HepG2 (cell line): Measurements from ENCODE around the gene MYO9A. TPM values are rescaled to one million over a fixed set of nuclear protein-coding genes. Genes with fewer than 3 reads are reported as not detected.

Source experiments
- ATAC-seq: fragments of 200-7000 bp; cut with Tn5 transposase; 3 replicates; pipeline ENCODE4 v1.9.1; 2020; ENCODE audit warnings: mild to moderate bottlenecking, moderate library complexity
- BruUV-seq: library from RNA; stranded (reverse); fragments of 400-500 nt; replicated peaks from 2 replicates; lab custom pipeline; 2021; lab: Mats Ljungman, UMichigan
- CTCF ChIA-PET: fragments of 300-600 bp; formaldehyde crosslinking; extraction: SDS; loops from one replicate; lab custom pipeline; 2021; ENCODE audit warnings: low total read pairs, inconsistent platforms, low intra/inter-chr PET ratio; lab: Yijun Ruan, JAX
- POLR2A ChIA-PET: fragments of 350-600 bp; sonication (Branson Sonifier 250); formaldehyde crosslinking; loops from one replicate; lab custom pipeline; 2020; ENCODE audit warnings: antibody characterized with exemption, inconsistent platforms; lab: Yijun Ruan, JAX
- DNase-seq: peaks from one replicate; pipeline ENCODE4 v3.0.0-alpha.2; 2015; ENCODE audit warnings: low spot score
- FAIRE-seq: peaks from 3 replicates; lab custom pipeline; 2011; peaks lifted over from hg19 to GRCh38; lab: Jason Lieb, UNC
- H2AFZ ChIP-seq: one replicate; pipeline ENCODE4 v1.6.1; 2011; ENCODE audit warnings: low read length, inconsistent platforms
- H3K27ac ChIP-seq: fragments of 300-600 bp; 3 replicates; pipeline ENCODE4 v1.8.0; 2011; ENCODE audit warnings: mixed run types, mild to moderate bottlenecking, mixed read lengths, low read length, inconsistent platforms; ENCODE audit not compliant: insufficient read depth; ENCODE audit errors: extremely low read length
- H3K27me3 ChIP-seq, 2 experiments: fragments of 200-600 bp in 1 of 2; 2 replicates in 1 of 2; 3 replicates in 1 of 2; pipeline versions ENCODE4 v1.6.0 to v1.8.0; 2011; ENCODE audit warnings: low read length in 2 of 2, mild to moderate bottlenecking in 2 of 2, moderate library complexity in 2 of 2, inconsistent platforms in 1 of 2; ENCODE audit not compliant: insufficient read depth in 2 of 2, control insufficient read depth in 1 of 2
- H3K36me3 ChIP-seq, 2 experiments: fragments of 200-600 bp in 1 of 2; replicated peaks in 1 of 2; 2 replicates in 1 of 2; 3 replicates in 1 of 2; pipeline versions ENCODE4 v1.5.1 to v1.8.0; 2011; ENCODE audit warnings: low read length in 2 of 2, inconsistent platforms in 1 of 2; ENCODE audit not compliant: insufficient read depth in 2 of 2, control insufficient read depth in 1 of 2
- H3K4me1 ChIP-seq: 2 replicates; pipeline ENCODE4 v1.5.1; 2012; ENCODE audit warnings: low read length, inconsistent platforms; ENCODE audit not compliant: insufficient read depth
- H3K4me2 ChIP-seq: 2 replicates; pipeline ENCODE4 v1.6.0; 2011; ENCODE audit warnings: low read depth, low read length, inconsistent platforms
- H3K4me3 ChIP-seq, 3 experiments: fragments of 200-600 bp in 1 of 3; sonication (generic), shearing (Covaris generic) in 1 of 3; replicated peaks in 1 of 3; 2 replicates each; pipeline ENCODE4 v1.5.1; 2011 to 2016; ENCODE audit warnings: low read length in 3 of 3, inconsistent platforms in 2 of 3, low read depth in 2 of 3, mild to moderate bottlenecking in 2 of 3, control low read depth in 1 of 3, mixed read lengths in 1 of 3; ENCODE audit not compliant: insufficient read depth in 1 of 3
- H3K79me2 ChIP-seq: one replicate; pipeline ENCODE4 v1.6.1; 2011; ENCODE audit warnings: low read length, inconsistent platforms; ENCODE audit not compliant: insufficient read depth
- H3K9ac ChIP-seq: 2 replicates; pipeline ENCODE4 v1.6.0; 2011; ENCODE audit warnings: mild to moderate bottlenecking, low read depth, low read length, inconsistent platforms; ENCODE audit not compliant: insufficient read depth
- H3K9me3 ChIP-seq: 2 replicates; pipeline ENCODE4 v1.5.1; 2012; ENCODE audit warnings: mild to moderate bottlenecking, low read length
- H4K20me1 ChIP-seq: 2 replicates; pipeline ENCODE4 v1.6.0; 2011; ENCODE audit warnings: inconsistent platforms, mild to moderate bottlenecking, low read length, moderate library complexity; ENCODE audit not compliant: insufficient read depth
- CCAR2 ChIP-seq: fragments of 200-400 bp; formaldehyde crosslinking; optimal IDR thresholded peaks from 2 replicates; pipeline ENCODE3; 2018; ENCODE audit warnings: low read depth, mild to moderate bottlenecking, low read length, moderate library complexity
- HDAC6 ChIP-seq: fragments of 200-600 bp; sonication (generic); IDR thresholded peaks from 2 replicates; pipeline ENCODE4 v1.7.0; 2017; ENCODE audit warnings: mild to moderate bottlenecking, antibody characterized with exemption, low read length, low read depth
- HNRNPK ChIP-seq: fragments of 200-400 bp; formaldehyde crosslinking; IDR thresholded peaks from 2 replicates; pipeline ENCODE4 v1.6.1; 2018; ENCODE audit warnings: low read length, low read depth, moderate library complexity, mild to moderate bottlenecking; ENCODE audit not compliant: poor library complexity, severe bottlenecking
- HOXD1 ChIP-seq: sonication (generic); formaldehyde crosslinking; IDR thresholded peaks from 2 replicates; pipeline ENCODE4 v1.5.0; 2020; ENCODE audit warnings: missing genetic modification reagents
- KDM1A ChIP-seq: IDR thresholded peaks from 2 replicates; pipeline ENCODE4 v1.6.1; 2016; ENCODE audit warnings: missing compliant biosample characterization
- NAIF1 ChIP-seq: sonication (generic); formaldehyde crosslinking; IDR thresholded peaks from 2 replicates; pipeline ENCODE4 v1.5.0; 2020; ENCODE audit warnings: mild to moderate bottlenecking, missing genetic modification reagents, borderline replicate concordance
- NFE2 ChIP-seq: sonication (generic); formaldehyde crosslinking; IDR thresholded peaks from 2 replicates; pipeline ENCODE4 v1.4.0; 2020; ENCODE audit warnings: missing genetic modification reagents
- POLR2AphosphoS2 ChIP-seq: IDR thresholded peaks from 2 replicates; pipeline ENCODE4 v1.6.1; 2011; ENCODE audit warnings: low read depth, low read length, improper control_type of control experiment
- ZNF335 ChIP-seq: sonication (generic); formaldehyde crosslinking; IDR thresholded peaks from 2 replicates; pipeline ENCODE4 v1.4.0; 2020; ENCODE audit warnings: missing genetic modification reagents
- ZNF589 ChIP-seq: sonication (generic); formaldehyde crosslinking; conservative IDR thresholded peaks from 2 replicates; pipeline ENCODE4 v1.8.0; 2022; ENCODE audit warnings: mild to moderate bottlenecking, moderate library complexity, missing genetic modification reagents
- ZNF790 ChIP-seq: sonication (generic); formaldehyde crosslinking; IDR thresholded peaks from 2 replicates; pipeline ENCODE4 v1.8.0; 2022; ENCODE audit warnings: missing genetic modification reagents, mild to moderate bottlenecking, borderline replicate concordance
- WGBS: methylation state at CpG from one replicate; pipeline ENCODE4 v1.1.6; 2017; ENCODE audit warnings: low lambda C conversion rate; 5-methylcytosine and 5-hydroxymethylcytosine counted together
- in situ Hi-C: cut with HindIII; loops from 2 replicates; pipeline ENCODE4 v1.10.0; 2017; ENCODE audit warnings: low pct_unique_long_range_greater_than_20kb; ENCODE audit not compliant: extremely low pct_ligation_motif_present
- intact Hi-C: fragments of 100-400 bp; cut with micrococcal nuclease; formaldehyde crosslinking; loops from one replicate; pipeline ENCODE4 v1.10.0; 2022; ENCODE audit not compliant: unreplicated experiment
- polyA plus RNA-seq, 8 experiments: library from polyadenylated mRNA; depleted of rRNA in 3 of 8; stranded (reverse) in 7 of 8; unstranded in 1 of 8; fragments of >200 nt; fragmentation: Illumina TruSeq in 4 of 8; extraction: Trizol in 4 of 8; gene quantifications; 2 replicates each; pipeline versions ENCODE4 v1.2.1 to v1.2.3, GENCODE V29; 2011 to 2016; ENCODE audit warnings: low read depth in 4 of 8, missing spikeins in 1 of 8, mixed read lengths in 1 of 8; ENCODE audit not compliant: insufficient read depth in 1 of 8
- total RNA-seq, 5 experiments: library from RNA; depleted of rRNA; stranded (reverse); fragments of >200 nt; fragmentation: Illumina TruSeq; extraction: Trizol; gene quantifications; 2 replicates each; pipeline ENCODE4 v1.2.3, GENCODE V29; 2016; ENCODE audit warnings: low read depth in 1 of 5
- TF ChIP-seq, protein P1 (sequence below): sonication (generic); formaldehyde crosslinking; IDR thresholded peaks from 2 replicates; pipeline ENCODE4 v1.5.0; 2020; ENCODE audit warnings: missing genetic modification reagents
- TF ChIP-seq, protein P2 (sequence below): sonication (generic); formaldehyde crosslinking; IDR thresholded peaks from 2 replicates; pipeline ENCODE4 v1.4.0; 2020; ENCODE audit warnings: missing genetic modification reagents
- TF ChIP-seq, protein P3 (sequence below): sonication (generic); formaldehyde crosslinking; IDR thresholded peaks from 2 replicates; pipeline ENCODE4 v1.4.0; 2020; ENCODE audit warnings: mild to moderate bottlenecking, missing genetic modification reagents

Gene MYO9A
- total and polyA plus RNA-seq, 2 of the 13 experiments (the other 11 are each of a cell fraction or from before 2014, with no cell fraction given) = 4.8 to 15.3 TPM

DNA sequence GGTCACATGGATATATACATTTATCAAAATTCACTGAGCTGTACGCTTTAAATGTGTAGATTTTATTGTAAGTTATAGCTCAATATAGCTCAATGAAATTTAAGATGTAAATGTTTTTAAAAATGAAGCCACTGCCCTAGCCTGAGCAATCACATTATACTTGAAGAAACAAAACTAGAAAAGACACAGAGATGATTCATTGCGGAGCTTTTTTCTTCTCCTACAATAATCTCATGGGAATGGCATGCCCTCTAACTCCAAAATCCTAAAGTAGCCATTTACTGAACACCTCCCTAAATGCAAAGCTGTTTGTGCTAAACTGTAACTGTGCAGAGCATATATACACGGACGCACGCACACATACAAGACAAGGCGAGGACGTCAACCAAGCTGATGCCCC is 84.2 kb downstream of the MYO9A start (continued):
- TF ChIP-seq, protein P1, sequence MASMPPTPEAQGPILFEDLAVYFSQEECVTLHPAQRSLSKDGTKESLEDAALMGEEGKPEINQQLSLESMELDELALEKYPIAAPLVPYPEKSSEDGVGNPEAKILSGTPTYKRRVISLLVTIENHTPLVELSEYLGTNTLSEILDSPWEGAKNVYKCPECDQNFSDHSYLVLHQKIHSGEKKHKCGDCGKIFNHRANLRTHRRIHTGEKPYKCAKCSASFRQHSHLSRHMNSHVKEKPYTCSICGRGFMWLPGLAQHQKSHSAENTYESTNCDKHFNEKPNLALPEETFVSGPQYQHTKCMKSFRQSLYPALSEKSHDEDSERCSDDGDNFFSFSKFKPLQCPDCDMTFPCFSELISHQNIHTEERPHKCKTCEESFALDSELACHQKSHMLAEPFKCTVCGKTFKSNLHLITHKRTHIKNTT (CRISPR knock-in tag) = no peak
- no peak for TF ChIP-seq HNRNPK
- TF ChIP-seq HOXD1 (CRISPR knock-in tag) = no peak
- no peak for TF ChIP-seq POLR2AphosphoS2
- TF ChIP-seq NFE2 (CRISPR knock-in tag) = no peak
- TF ChIP-seq ZNF335 (CRISPR knock-in tag) = no peak
- no peak for TF ChIP-seq KDM1A (CRISPR knock-in tag)
- TF ChIP-seq, protein P2, sequence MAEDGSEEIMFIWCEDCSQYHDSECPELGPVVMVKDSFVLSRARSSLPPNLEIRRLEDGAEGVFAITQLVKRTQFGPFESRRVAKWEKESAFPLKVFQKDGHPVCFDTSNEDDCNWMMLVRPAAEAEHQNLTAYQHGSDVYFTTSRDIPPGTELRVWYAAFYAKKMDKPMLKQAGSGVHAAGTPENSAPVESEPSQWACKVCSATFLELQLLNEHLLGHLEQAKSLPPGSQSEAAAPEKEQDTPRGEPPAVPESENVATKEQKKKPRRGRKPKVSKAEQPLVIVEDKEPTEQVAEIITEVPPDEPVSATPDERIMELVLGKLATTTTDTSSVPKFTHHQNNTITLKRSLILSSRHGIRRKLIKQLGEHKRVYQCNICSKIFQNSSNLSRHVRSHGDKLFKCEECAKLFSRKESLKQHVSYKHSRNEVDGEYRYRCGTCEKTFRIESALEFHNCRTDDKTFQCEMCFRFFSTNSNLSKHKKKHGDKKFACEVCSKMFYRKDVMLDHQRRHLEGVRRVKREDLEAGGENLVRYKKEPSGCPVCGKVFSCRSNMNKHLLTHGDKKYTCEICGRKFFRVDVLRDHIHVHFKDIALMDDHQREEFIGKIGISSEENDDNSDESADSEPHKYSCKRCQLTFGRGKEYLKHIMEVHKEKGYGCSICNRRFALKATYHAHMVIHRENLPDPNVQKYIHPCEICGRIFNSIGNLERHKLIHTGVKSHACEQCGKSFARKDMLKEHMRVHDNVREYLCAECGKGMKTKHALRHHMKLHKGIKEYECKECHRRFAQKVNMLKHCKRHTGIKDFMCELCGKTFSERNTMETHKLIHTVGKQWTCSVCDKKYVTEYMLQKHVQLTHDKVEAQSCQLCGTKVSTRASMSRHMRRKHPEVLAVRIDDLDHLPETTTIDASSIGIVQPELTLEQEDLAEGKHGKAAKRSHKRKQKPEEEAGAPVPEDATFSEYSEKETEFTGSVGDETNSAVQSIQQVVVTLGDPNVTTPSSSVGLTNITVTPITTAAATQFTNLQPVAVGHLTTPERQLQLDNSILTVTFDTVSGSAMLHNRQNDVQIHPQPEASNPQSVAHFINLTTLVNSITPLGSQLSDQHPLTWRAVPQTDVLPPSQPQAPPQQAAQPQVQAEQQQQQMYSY (CRISPR knock-in tag) = no peak

DNA sequence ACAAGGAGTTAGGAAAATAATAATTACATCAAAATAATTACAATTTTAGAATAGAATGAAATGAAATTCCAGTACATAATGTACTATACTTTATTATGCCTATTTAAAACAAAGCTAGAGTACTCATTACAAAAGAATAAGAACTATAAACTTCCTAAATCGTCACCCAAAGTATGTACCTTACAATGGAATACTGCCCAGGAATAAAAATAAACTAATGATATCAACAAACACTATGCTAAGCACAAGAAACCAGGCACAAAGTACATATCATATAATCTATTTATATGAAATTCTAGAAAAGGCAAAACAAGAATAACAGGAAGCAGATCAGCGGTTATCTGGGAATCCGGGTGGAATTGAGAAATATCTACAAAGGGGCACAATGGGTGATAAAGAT is 84.7 kb downstream of the MYO9A start:
- 89% methylated on average over 3 of the region's 3 CpGs for WGBS
- intact Hi-C loops (no loop called here), in situ Hi-C loops (no loop called here)
- no peak overlapping the region for H3K27ac ChIP-seq
- H3K36me3 ChIP-seq = no peaks in the 10 kb centered on the region
- FAIRE-seq (no peak), DNase-seq (no peak), ATAC-seq (no peak)
- peaks cover 4% of the 10 kb centered on the region; the same call in 1 of the 2 replicates for H3K9me3 ChIP-seq
- H3K4me1 ChIP-seq = no peaks in the 10 kb centered on the region
- H2AFZ ChIP-seq = no peak overlapping the region
- ChIA-PET CTCF (no interaction called here), POLR2A (no interaction called here)
- H3K4me3 ChIP-seq = no peak overlapping the region
- H3K79me2 ChIP-seq = no peaks in the 10 kb centered on the region
- no TSS peak for BruUV-seq
- no peak overlapping the region for H3K4me2 ChIP-seq
- no peaks in the 10 kb centered on the region for H4K20me1 ChIP-seq
- no peaks in the 10 kb centered on the region for H3K27me3 ChIP-seq
- no peak overlapping the region for H3K9ac ChIP-seq
- TF ChIP-seq NAIF1 (no peak), CCAR2 (no peak), ZNF790 (no peak), ZNF589 (CRISPR knock-in tag) (no peak), HDAC6 (no peak)
- TF ChIP-seq, protein P3, sequence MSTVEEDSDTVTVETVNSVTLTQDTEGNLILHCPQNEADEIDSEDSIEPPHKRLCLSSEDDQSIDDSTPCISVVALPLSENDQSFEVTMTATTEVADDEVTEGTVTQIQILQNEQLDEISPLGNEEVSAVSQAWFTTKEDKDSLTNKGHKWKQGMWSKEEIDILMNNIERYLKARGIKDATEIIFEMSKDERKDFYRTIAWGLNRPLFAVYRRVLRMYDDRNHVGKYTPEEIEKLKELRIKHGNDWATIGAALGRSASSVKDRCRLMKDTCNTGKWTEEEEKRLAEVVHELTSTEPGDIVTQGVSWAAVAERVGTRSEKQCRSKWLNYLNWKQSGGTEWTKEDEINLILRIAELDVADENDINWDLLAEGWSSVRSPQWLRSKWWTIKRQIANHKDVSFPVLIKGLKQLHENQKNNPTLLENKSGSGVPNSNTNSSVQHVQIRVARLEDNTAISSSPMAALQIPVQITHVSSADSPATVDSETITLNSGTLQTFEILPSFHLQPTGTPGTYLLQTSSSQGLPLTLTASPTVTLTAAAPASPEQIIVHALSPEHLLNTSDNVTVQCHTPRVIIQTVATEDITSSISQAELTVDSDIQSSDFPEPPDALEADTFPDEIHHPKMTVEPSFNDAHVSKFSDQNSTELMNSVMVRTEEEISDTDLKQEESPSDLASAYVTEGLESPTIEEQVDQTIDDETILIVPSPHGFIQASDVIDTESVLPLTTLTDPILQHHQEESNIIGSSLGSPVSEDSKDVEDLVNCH (CRISPR knock-in tag) = no peak
